OCI-LY7 (cell line): ENCODE data around the gene TGFBR2. TPM values are rescaled to one million over a fixed set of nuclear protein-coding genes. Genes with fewer than 3 reads are reported as not detected.

Experiments
- BruUV-seq: library from RNA; stranded (reverse); fragments of 400-500 nt; replicated peaks from 2 replicates; lab custom pipeline; 2021; lab: Mats Ljungman, UMichigan
- CTCF ChIA-PET: fragments of 300-600 bp; sonication (Branson Sonifier 250); formaldehyde crosslinking; loops from one replicate; lab custom pipeline; 2022; ENCODE audit warnings: antibody characterized with exemption; ENCODE audit not compliant: unreplicated experiment; lab: Charles Lee
- POLR2A ChIA-PET: fragments of 300-600 bp; sonication (Branson Sonifier 250); formaldehyde crosslinking; loops from one replicate; lab custom pipeline; 2022; ENCODE audit warnings: antibody characterized with exemption; lab: Charles Lee
- DNase-seq: peaks from one replicate; pipeline ENCODE4 v3.0.0-alpha.2; 2015; ENCODE audit warnings: low spot score
- H2AFZ ChIP-seq: fragments of 200-600 bp; sonication (generic), shearing (Covaris generic); 2 replicates; pipeline ENCODE4 v1.6.1; 2014; ENCODE audit warnings: mild to moderate bottlenecking, antibody characterized with exemption, low read length, moderate library complexity
- H3K27ac ChIP-seq: fragments of 200-600 bp; sonication (generic); 2 replicates; pipeline ENCODE4 v1.5.1; 2014; ENCODE audit warnings: mixed run types, low read depth, mild to moderate bottlenecking, moderate library complexity, low read length, inconsistent platforms; ENCODE audit not compliant: poor library complexity, severe bottlenecking
- H3K36me3 ChIP-seq: fragments of 200-600 bp; sonication (generic); 2 replicates; pipeline ENCODE4 v1.6.1; 2014; ENCODE audit warnings: mild to moderate bottlenecking, antibody characterized with exemption, low read length, moderate library complexity, mixed read lengths; ENCODE audit not compliant: insufficient read depth
- H3K4me1 ChIP-seq: fragments of 200-600 bp; sonication (generic); 2 replicates; pipeline ENCODE4 v1.5.1; 2014; ENCODE audit warnings: mild to moderate bottlenecking, low read length; ENCODE audit not compliant: insufficient read depth, poor library complexity, severe bottlenecking
- H3K4me2 ChIP-seq: fragments of 200-600 bp; sonication (generic); 2 replicates; pipeline ENCODE4 v1.6.1; 2014; ENCODE audit warnings: mild to moderate bottlenecking, low read length
- H3K4me3 ChIP-seq: fragments of 200-600 bp; sonication (generic); 2 replicates; pipeline ENCODE4 v1.5.1; 2014; ENCODE audit warnings: mild to moderate bottlenecking, low read depth, low read length; ENCODE audit not compliant: poor library complexity, severe bottlenecking
- H3K79me2 ChIP-seq: fragments of 200-600 bp; sonication (generic); 2 replicates; pipeline ENCODE4 v1.6.1; 2016; ENCODE audit warnings: low read depth, mild to moderate bottlenecking, low read length, moderate library complexity, mixed read lengths; ENCODE audit not compliant: insufficient read depth
- H3K9me2 ChIP-seq: fragments of 200-600 bp; sonication (generic); 2 replicates; pipeline ENCODE4 v1.6.1; 2016; ENCODE audit warnings: mild to moderate bottlenecking, low read length, mixed read lengths; ENCODE audit not compliant: insufficient read depth
- H3K9me3 ChIP-seq: fragments of 200-600 bp; sonication (generic); 2 replicates; pipeline ENCODE4 v1.6.1; 2014; ENCODE audit warnings: mild to moderate bottlenecking, mixed run types, low read length, mixed read lengths
- H4K20me1 ChIP-seq: fragments of 200-600 bp; sonication (generic); 2 replicates; pipeline ENCODE4 v1.6.1; 2014; ENCODE audit warnings: mild to moderate bottlenecking, antibody characterized with exemption, low read length, moderate library complexity, mixed read lengths; ENCODE audit not compliant: insufficient read depth
- EZH2phosphoT487 ChIP-seq: fragments of 200-600 bp; sonication (generic); IDR thresholded peaks from 2 replicates; pipeline ENCODE4 v1.6.1; 2018; ENCODE audit warnings: low read depth, borderline replicate concordance, mild to moderate bottlenecking, mixed run types, antibody characterized with exemption, low read length, moderate library complexity, mixed read lengths
- intact Hi-C: fragments of 100-400 bp; cut with micrococcal nuclease; formaldehyde crosslinking; loops from one replicate; pipeline ENCODE4 v1.10.0; 2022; ENCODE audit not compliant: unreplicated experiment
- total RNA-seq, 2 experiments: library from RNA; depleted of rRNA in 1 of 2; stranded (reverse); fragments of >200 nt in 1 of 2; shearing (Covaris generic) in 1 of 2; gene quantifications; 2 replicates each; pipeline ENCODE4 v1.2.3, GENCODE V29; 2014 to 2022
- TF ChIP-seq, protein P1 (sequence below): fragments of 200-600 bp; sonication (generic); conservative IDR thresholded peaks from 2 replicates; pipeline ENCODE4 v1.5.1; 2014; ENCODE audit warnings: mild to moderate bottlenecking, antibody characterized with exemption, low read length, moderate library complexity, mixed read lengths

Gene TGFBR2
- total RNA-seq, 2 experiments from 2014 or later = 25.2 to 28.1 TPM

DNA sequence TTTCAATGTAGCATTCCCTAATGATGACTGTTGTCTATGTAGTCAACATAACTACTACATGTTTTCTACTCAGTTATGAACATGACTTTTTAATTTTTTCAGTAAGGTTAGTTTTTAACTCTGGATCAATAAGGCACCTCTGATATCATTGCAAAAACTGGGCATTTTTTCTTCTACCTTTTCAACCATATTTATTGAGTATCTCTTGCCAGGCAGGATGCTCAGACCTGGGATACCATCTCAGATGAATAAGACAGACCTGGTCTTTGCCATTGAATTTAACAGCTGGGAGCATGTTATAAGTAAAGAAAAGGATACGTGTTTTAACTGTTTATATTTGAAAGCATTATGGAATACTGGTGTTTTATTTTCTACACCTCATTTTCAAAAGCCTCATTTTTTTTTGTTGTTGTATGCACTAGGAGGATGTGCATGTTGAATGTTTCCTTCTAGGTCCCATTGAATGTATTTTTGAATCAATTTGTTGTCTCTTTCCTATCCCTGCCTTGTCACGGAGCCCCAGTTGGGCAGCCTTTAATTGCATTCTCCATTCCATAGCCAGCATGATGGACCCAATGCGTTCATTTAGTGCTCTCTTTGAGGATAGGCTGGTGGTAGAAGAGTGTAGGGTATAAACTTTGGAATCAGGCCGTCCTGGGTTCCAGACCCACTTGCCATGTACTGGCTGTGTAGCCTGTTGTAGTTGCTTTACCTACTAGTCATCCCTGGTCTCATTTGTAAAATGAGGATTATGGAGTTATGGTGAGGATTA is 3.7 kb downstream of the TGFBR2 start:
- DNase-seq = no peak
- peaks cover 14% of the 10 kb centered on the region; the same call in 1 of the 2 replicates for H4K20me1 ChIP-seq
- peaks cover 72% of the 10 kb centered on the region for H3K4me1 ChIP-seq
- H3K4me2 ChIP-seq = peak overlapping the region; percentile 88
- peak overlapping the region; percentile 69 for H3K27ac ChIP-seq
- peaks cover 80% of the 10 kb centered on the region for H3K79me2 ChIP-seq
- no peaks in the 10 kb centered on the region for H3K9me2 ChIP-seq
- BruUV-seq = no TSS peak
- H3K9me3 ChIP-seq = no peaks in the 10 kb centered on the region
- TF ChIP-seq, protein P1, sequence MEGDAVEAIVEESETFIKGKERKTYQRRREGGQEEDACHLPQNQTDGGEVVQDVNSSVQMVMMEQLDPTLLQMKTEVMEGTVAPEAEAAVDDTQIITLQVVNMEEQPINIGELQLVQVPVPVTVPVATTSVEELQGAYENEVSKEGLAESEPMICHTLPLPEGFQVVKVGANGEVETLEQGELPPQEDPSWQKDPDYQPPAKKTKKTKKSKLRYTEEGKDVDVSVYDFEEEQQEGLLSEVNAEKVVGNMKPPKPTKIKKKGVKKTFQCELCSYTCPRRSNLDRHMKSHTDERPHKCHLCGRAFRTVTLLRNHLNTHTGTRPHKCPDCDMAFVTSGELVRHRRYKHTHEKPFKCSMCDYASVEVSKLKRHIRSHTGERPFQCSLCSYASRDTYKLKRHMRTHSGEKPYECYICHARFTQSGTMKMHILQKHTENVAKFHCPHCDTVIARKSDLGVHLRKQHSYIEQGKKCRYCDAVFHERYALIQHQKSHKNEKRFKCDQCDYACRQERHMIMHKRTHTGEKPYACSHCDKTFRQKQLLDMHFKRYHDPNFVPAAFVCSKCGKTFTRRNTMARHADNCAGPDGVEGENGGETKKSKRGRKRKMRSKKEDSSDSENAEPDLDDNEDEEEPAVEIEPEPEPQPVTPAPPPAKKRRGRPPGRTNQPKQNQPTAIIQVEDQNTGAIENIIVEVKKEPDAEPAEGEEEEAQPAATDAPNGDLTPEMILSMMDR = no peak
- TF ChIP-seq EZH2phosphoT487 = no peak
- ChIA-PET POLR2A (interaction anchor here (0.6 to 7.6 kb wide), 6 partner anchors 15 to 40 kb away, joined by 3 to 76 read pairs (median 7); no protein-coding TSS in a partner anchor), CTCF (no interaction called here)
- H3K4me3 ChIP-seq = peak overlapping the region; percentile 94
- intact Hi-C loops = loop anchor here (5.0 to 10.0 kb wide), 4 partner anchors 615 to 1825 kb away; partner anchors contain the start of gene STT3B
- H3K36me3 ChIP-seq = peaks cover 16% of the 10 kb centered on the region; the same call in 1 of the 2 replicates
- no peak overlapping the region for H2AFZ ChIP-seq

DNA sequence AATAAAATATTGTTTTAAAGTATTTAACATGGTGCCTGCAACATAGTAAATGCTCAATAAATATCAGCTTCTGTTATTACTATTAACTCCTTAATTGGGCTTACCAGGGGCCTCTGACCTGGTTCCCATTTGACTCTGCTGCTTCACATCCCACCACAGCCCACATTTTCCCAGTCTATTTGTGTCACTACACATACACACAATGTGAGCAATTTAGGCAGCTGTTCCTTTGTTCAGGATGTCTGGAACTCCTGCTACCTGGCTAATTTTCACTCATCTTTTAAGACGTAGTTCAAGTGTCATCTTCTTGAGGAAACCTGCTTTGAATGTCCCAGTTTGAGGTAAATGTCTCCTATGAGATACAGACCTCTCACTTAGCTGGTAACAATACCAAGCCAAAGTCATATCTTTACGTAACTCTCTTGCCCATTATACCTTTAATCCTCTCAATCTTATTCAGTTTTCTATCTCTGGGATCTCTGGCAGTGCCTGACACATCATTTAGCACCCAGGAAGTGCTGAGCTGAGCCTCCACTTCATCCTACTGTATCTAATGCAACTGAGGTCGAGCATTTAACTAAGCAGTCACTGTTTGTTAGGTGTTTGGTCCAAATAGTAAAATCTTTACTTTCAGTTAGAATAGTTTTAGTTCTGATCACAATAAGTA is 4.4 kb downstream of the TGFBR2 start:
- peak overlapping the region; percentile 88 for H3K4me2 ChIP-seq
- TF ChIP-seq EZH2phosphoT487 = no peak
- TF ChIP-seq, protein P1 = no peak
- POLR2A ChIA-PET = interaction anchor here (0.6 to 7.6 kb wide), 4 partner anchors 14 to 28 kb away, joined by 3 to 76 read pairs (median 6); no protein-coding TSS in a partner anchor
- H3K27ac ChIP-seq = peak overlapping the region; percentile 69
- peaks cover 16% of the 10 kb centered on the region; the same call in 1 of the 2 replicates for H4K20me1 ChIP-seq
- H3K9me2 ChIP-seq = no peaks in the 10 kb centered on the region
- H3K36me3 ChIP-seq = peaks cover 16% of the 10 kb centered on the region; the same call in 1 of the 2 replicates
- intact Hi-C loops = no loop called here
- peak overlapping the region; percentile 94 for H3K4me3 ChIP-seq
- DNase-seq = no peak
- BruUV-seq = no TSS peak
- H2AFZ ChIP-seq = no peak overlapping the region
- H3K4me1 ChIP-seq = peaks cover 72% of the 10 kb centered on the region
- CTCF ChIA-PET = interaction anchor here (0.8 kb wide), 1 partner anchor 33 kb away, joined by 3 read pairs; no protein-coding TSS in a partner anchor
- H3K79me2 ChIP-seq = peaks cover 87% of the 10 kb centered on the region
- no peaks in the 10 kb centered on the region for H3K9me3 ChIP-seq
